ENCODE data around the gene SBF2. TPM values are rescaled to one million over a fixed set of nuclear protein-coding genes. Genes with fewer than 3 reads are reported as not detected.

Gene SBF2
- total RNA-seq, 1 donor from 2014 or later: 38.5 TPM

GRCh38 chr11:9827708-9828107 lies 466.3 kb downstream of the SBF2 start:
- H3K4me3 ChIP-seq: no peak overlapping the region
- intact Hi-C loops (cut with DNase I): no loop called here
- DNase-seq (no peak), ATAC-seq (no peak)
- no peaks in the 10 kb centered on the region for H3K27me3 ChIP-seq
- no peaks in the 10 kb centered on the region for H3K9me3 ChIP-seq
- H3K27ac ChIP-seq: no peak overlapping the region
- no peak for TF ChIP-seq CTCF (IDR thresholded peaks at IDR 0.05)
- H3K36me3 ChIP-seq: peaks cover 9% of the 10 kb centered on the region
- no peaks in the 10 kb centered on the region for H3K4me1 ChIP-seq

GRCh38 chr11:9826390-9826789 lies 467.6 kb downstream of the SBF2 start:
- H3K27ac ChIP-seq: no peak overlapping the region
- no peaks in the 10 kb centered on the region for H3K4me1 ChIP-seq
- DNase-seq (no peak), ATAC-seq (no peak)
- no peak overlapping the region for H3K4me3 ChIP-seq
- peaks cover under 1% of the 10 kb centered on the region for H3K36me3 ChIP-seq
- no peaks in the 10 kb centered on the region for H3K9me3 ChIP-seq
- no peaks in the 10 kb centered on the region for H3K27me3 ChIP-seq
- intact Hi-C loops (cut with DNase I): no loop called here
- no peak for TF ChIP-seq CTCF (IDR thresholded peaks at IDR 0.05)

- Histone ChIP-seq H3K27me3 (no peaks in the 10 kb centered on the region), H3K27ac (no peak overlapping the region), H3K9me3 (no peaks in the 10 kb centered on the region), H3K4me3 (no peak overlapping the region), H3K4me1 (no peaks in the 10 kb centered on the region), H3K36me3 (no peaks in the 10 kb centered on the region)
- TF ChIP-seq CTCF (IDR thresholded peaks at IDR 0.05): no peak
- intact Hi-C loops (cut with DNase I): no loop called here
- no peak for DNase-seq
- ATAC-seq: no peak
These were observed 468.1 kb downstream of the SBF2 start for GRCh38 chr11:9825895-9826294.

- Histone ChIP-seq H3K4me3 (no peak overlapping the region), H3K36me3 (no peaks in the 10 kb centered on the region), H3K27ac (no peak overlapping the region), H3K4me1 (no peaks in the 10 kb centered on the region), H3K27me3 (no peaks in the 10 kb centered on the region), H3K9me3 (no peaks in the 10 kb centered on the region)
- DNase-seq: no peak
- TF ChIP-seq CTCF (IDR thresholded peaks at IDR 0.05): no peak
- no peak for ATAC-seq
- intact Hi-C loops (cut with DNase I): no loop called here
These were observed 468.7 kb downstream of the SBF2 start for GRCh38 chr11:9825315-9825714.

GRCh38 chr11:9823887-9824385 lies 470.1 kb downstream of the SBF2 start:
- intact Hi-C loops (cut with DNase I): no loop called here
- no peak overlapping the region for H3K27ac ChIP-seq
- no peak overlapping the region for H3K4me3 ChIP-seq
- ATAC-seq (no peak), DNase-seq (no peak)
- no peaks in the 10 kb centered on the region for H3K36me3 ChIP-seq
- no peaks in the 10 kb centered on the region for H3K4me1 ChIP-seq
- H3K27me3 ChIP-seq: no peaks in the 10 kb centered on the region
- no peaks in the 10 kb centered on the region for H3K9me3 ChIP-seq
- no peak for TF ChIP-seq CTCF (IDR thresholded peaks at IDR 0.05)

- Histone ChIP-seq H3K27me3 (no peaks in the 10 kb centered on the region), H3K4me1 (no peaks in the 10 kb centered on the region), H3K4me3 (no peak overlapping the region), H3K9me3 (no peaks in the 10 kb centered on the region), H3K36me3 (no peaks in the 10 kb centered on the region), H3K27ac (no peak overlapping the region)
- no peak for TF ChIP-seq CTCF (IDR thresholded peaks at IDR 0.05)
- DNase-seq (no peak), ATAC-seq (no peak)
- intact Hi-C loops (cut with DNase I): no loop called here
These were observed 470.6 kb downstream of the SBF2 start for GRCh38 chr11:9823439-9823838.

Data from upper lobe of right lung (tissue), 1 donor.